DOHH2 (cell line): ENCODE results near the gene CLEC18B.
"Not testable (repeated sequence)": the region's sequence is repeated elsewhere in the genome, so short reads cannot be mapped to it uniquely, and the experiment has no call there.

Experiments used
- CTCF ChIP-seq: fragments of 200-600 bp; sonication (generic); IDR thresholded peaks from one replicate; pipeline ENCODE4 v1.5.1; 2014; ENCODE audit warnings: antibody characterized with exemption, mild to moderate bottlenecking, low read depth, low read length; ENCODE audit not compliant: poor library complexity, severe bottlenecking
- EZH2phosphoT487 ChIP-seq: fragments of 200-600 bp; sonication (generic); IDR thresholded peaks from 2 replicates; pipeline ENCODE4 v1.6.1; 2017; ENCODE audit warnings: borderline replicate concordance, mild to moderate bottlenecking, antibody characterized with exemption, low read length, moderate library complexity, mixed read lengths

- not testable (repeated sequence) for TF ChIP-seq CTCF, EZH2phosphoT487
Observed at GRCh38 chr16:74443624-74444346, 22.5 kb upstream of the CLEC18B start.
